GM12864 (cell line): ENCODE measurements around the gene SPOCD1.

Experiments
- DNase-seq: peaks from one replicate; pipeline ENCODE4 v3.0.0-alpha.2; 2011; ENCODE audit warnings: low read depth
- H3K4me3 ChIP-seq: 2 replicates; pipeline ENCODE4 v1.5.1; 2011; ENCODE audit warnings: mild to moderate bottlenecking, low read depth, low read length, control low read depth
- CTCF ChIP-seq: IDR thresholded peaks from 2 replicates; pipeline ENCODE4 v1.5.1; 2011; ENCODE audit warnings: low read depth, mild to moderate bottlenecking, moderate library complexity, low read length, control low read depth, inconsistent platforms; ENCODE audit errors: missing control alignments

The SPOCD1 gene

GRCh38 chr1:31774495-31774894 lies 41.3 kb downstream of the SPOCD1 start:
- DNase-seq, result no peak
- H3K4me3 ChIP-seq, result no peak overlapping the region
- no peak for TF ChIP-seq CTCF

GRCh38 chr1:31773861-31774260 lies 42.0 kb downstream of the SPOCD1 start:
- no peak for DNase-seq
- TF ChIP-seq CTCF, result no peak
- H3K4me3 ChIP-seq, result no peak overlapping the region

- H3K4me3 ChIP-seq, result no peak overlapping the region
- DNase-seq, result no peak
- no peak for TF ChIP-seq CTCF
Observed at GRCh38 chr1:31772669-31773248, 43.1 kb downstream of the SPOCD1 start.

GRCh38 chr1:31771891-31772668 lies 43.7 kb downstream of the SPOCD1 start:
- DNase-seq, result no peak
- H3K4me3 ChIP-seq, result no peak overlapping the region
- TF ChIP-seq CTCF, result no peak

GRCh38 chr1:31769720-31770390 lies 46.0 kb downstream of the SPOCD1 start:
- no peak overlapping the region for H3K4me3 ChIP-seq
- no peak for DNase-seq
- no peak for TF ChIP-seq CTCF

GRCh38 chr1:31768939-31769704 lies 46.7 kb downstream of the SPOCD1 start:
- no peak for DNase-seq
- TF ChIP-seq CTCF, result no peak
- H3K4me3 ChIP-seq, result no peak overlapping the region
